Neural progenitor cell (in vitro differentiated cells): Measurements from ENCODE around the gene CNNM3.

Experiments used
- EZH2 ChIP-seq: fragments of 200-600 bp; sonication (generic); IDR thresholded peaks from 2 replicates; pipeline ENCODE4 v1.6.1; 2017; ENCODE audit warnings: antibody characterized with exemption, mild to moderate bottlenecking, moderate library complexity
- TF ChIP-seq, protein P1 (sequence below): fragments of 200-600 bp; sonication (generic); IDR thresholded peaks from 2 replicates; pipeline ENCODE4 v1.5.1; 2017; ENCODE audit warnings: antibody characterized with exemption, mild to moderate bottlenecking

DNA sequence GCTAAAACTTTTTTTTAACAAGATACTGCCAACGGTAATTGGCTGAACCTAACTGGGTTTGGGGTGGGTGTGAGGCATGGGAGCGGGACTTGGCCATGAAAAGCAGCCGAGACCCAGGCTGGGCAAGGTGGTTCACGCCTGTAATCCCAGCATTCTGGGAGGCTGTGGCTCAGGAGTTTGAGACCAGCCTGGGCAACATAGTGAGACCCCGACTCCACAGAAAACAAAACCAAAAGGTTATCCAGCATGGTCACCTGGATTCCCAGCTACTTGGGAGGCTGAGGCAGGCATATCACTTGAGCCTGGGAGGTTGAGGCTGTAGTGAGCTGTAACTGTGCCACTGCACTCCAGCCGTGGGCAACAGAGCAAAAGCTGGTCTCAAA, 64.8 kb downstream of the CNNM3 start:
- TF ChIP-seq EZH2 = no peak
- TF ChIP-seq, protein P1, sequence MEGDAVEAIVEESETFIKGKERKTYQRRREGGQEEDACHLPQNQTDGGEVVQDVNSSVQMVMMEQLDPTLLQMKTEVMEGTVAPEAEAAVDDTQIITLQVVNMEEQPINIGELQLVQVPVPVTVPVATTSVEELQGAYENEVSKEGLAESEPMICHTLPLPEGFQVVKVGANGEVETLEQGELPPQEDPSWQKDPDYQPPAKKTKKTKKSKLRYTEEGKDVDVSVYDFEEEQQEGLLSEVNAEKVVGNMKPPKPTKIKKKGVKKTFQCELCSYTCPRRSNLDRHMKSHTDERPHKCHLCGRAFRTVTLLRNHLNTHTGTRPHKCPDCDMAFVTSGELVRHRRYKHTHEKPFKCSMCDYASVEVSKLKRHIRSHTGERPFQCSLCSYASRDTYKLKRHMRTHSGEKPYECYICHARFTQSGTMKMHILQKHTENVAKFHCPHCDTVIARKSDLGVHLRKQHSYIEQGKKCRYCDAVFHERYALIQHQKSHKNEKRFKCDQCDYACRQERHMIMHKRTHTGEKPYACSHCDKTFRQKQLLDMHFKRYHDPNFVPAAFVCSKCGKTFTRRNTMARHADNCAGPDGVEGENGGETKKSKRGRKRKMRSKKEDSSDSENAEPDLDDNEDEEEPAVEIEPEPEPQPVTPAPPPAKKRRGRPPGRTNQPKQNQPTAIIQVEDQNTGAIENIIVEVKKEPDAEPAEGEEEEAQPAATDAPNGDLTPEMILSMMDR = no peak
